Renal cortex interstitium (tissue), 11 donors: ENCODE measurements around the gene SCAPER. TPM values are rescaled to one million over a fixed set of nuclear protein-coding genes. Genes with fewer than 3 reads are reported as not detected.
"Not testable (repeated sequence)": the region's sequence is repeated elsewhere in the genome, so short reads cannot be mapped to it uniquely, and the experiment has no call there.

Experiments
- DNase-seq, 11 donors: peaks; one replicate each; pipeline ENCODE4 v3.0.0-alpha.2; 2013; ENCODE audit warnings: low read depth in 9 of 11, low spot score in 4 of 11; ENCODE audit errors: extremely low read depth in 1 of 11
- polyA plus RNA-seq, 3 donors: library from polyadenylated mRNA; unstranded; fragments of 120-200 nt; gene quantifications; one replicate each; pipeline ENCODE4 v1.2.1, GENCODE V29; 2013; ENCODE audit not compliant: insufficient read length in 3 of 3

The SCAPER gene
- polyA plus RNA-seq, 3 donors = 23.1 to 27.5 (median 27.1) TPM

DNA sequence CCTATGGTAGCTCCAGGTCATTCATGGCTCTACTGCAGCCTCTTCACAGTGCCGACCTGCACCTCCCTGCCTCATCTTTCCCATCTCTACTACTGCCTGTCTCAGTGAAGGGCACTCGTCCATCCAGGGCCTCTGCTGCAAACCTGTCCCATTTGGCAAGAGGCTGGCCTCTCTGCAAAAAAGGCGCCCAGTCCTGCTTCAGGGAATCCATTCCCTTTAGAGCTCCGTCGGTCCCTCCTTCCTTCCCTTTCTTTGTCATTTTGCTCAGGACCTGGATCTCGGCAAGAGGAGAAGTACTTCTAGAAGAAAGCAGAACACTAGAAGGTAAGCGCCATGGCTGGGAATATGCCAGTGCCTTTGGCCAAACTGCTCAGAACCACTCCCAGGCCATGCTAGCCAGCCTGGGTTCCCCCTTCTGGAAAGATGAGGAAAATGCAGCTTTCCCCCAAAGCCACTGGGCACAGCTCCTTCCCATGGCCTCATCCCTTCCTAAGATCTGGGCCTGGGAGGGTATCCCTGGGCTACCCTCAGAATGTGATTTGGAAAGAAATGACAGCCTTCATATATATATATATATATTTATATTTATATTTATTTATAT, 575.0 kb downstream of the SCAPER start:
- DNase-seq = peak in 1 of 11 donors; percentile 15

GRCh38 chr15:76328958-76329357, 576.2 kb downstream of the SCAPER start:
- no peak for DNase-seq

GRCh38 chr15:76328106-76328696, 576.9 kb downstream of the SCAPER start:
- no peak for DNase-seq

DNA sequence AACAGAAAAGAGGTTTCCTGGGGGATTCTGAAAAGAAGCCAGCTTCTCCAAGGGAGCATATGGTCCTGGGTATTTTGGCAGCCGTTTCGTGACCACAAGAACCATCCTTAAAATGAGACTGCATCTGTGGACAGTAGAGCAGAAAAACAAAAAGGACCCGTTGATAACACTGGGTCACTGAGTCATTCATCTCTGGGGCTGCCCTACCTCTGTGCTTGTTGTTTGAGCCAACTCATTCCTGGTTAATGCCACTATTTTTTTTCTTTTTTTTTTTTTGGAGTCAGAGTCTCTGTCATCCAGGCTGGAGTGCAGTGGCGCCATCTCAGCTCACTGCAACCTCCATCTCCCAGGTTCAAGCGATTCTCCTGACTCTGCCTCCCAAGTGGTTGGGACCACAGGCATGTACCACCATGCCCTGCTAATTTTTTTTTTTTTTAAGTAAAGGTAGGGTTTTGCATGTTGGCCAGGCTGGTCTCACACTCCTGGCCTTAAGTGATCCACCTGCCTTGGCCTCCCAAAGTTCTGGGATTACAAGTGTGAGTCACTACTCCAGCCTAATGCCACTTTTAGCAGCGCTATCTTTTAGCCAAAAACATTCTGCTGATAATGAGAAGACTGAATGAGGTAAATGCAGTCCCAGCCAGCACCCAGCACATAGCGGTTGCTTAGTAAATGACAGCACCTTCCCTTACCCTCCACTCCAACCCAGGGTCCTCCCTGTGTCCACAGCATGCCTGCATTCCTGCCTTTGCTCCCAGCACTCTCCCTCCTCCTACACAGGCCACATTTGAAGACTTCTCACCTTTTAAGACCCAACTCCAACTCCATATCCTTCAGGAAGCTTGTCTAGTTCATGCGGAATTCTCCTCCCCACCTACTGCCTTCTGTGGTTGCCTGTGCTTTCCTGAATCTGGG, 577.7 kb downstream of the SCAPER start:
- no peak for DNase-seq

DNA sequence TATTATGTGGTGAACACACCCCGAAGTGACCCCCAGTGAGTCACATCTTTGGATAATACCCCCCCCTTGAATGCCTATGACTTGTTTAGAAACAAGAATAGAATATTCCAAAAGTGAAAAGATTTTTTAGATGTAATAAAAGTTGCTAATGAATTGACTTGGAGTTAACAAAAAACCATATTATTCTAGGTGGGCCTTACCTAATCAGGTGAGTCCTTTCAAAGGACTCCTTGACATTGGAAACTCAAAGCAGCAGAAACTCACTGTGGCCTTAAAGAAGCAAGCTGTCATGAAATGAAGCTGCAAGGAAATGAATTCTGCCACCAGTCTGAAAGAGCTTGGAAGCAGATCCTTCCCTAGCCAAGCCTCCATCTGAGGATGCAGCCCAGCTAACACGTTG, 579.4 kb downstream of the SCAPER start:
- no peak for DNase-seq

DNA sequence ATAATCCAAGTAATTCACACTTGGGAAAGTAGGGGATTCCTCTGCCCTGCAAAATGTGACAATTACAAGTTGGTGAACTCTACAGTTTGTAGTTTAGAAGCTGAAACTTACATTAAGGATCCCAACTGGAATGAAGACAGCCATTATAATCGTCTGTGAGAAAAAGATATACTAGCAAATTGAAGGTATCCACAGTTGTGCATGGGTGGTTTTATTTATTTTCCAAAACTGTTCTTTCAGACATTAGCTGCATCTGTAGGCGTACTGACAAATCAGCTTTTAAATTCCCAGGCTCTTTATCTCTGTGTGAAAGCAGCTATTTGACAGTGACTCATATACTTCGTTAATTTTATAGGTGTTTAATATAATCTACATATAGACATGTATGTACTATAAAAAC, 581.1 kb downstream of the SCAPER start:
- DNase-seq = no peak

DNA sequence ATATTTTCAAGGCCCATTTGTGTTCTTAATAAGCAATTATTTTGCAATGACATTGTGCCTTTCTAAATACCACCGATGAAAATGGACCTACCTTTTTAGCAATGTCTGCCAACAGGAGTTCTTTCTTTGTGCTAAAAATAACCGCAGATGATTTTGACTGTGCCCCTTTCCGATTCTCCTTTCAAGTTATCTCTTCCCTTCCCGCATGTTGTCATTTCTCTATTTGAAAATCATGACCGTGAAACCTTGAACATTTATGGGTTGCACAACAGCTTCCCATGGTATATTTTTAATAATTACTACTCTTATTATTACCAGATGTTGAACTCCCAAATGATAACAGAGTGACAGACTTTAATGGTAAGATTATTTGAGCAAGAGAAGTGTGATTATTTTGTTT, 583.5 kb downstream of the SCAPER start:
- no peak for DNase-seq

- DNase-seq = no peak
Measured at GRCh38 chr15:76321171-76321570, 584.0 kb downstream of the SCAPER start.

DNA sequence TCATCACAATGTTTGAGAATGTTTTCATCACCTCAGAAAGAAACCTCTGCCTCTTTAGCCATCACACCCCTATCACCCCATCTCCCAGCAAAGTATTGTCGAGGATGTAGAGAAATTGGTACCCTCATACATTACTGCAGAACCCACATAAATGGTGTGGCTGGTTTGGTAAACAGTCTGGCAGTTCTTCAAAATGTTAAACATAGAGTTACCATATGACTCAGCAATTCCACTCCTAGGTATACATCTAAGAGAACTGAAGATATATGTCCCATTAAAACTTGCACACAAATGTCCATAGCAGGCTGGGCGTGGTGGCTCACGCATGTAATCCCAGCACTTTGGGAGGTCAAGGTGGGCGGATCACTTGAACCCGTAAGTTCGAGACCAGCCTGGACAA, 585.1 kb downstream of the SCAPER start:
- DNase-seq = no peak

- DNase-seq = no peak
Measured at GRCh38 chr15:76313731-76314130, 591.4 kb downstream of the SCAPER start.

DNA sequence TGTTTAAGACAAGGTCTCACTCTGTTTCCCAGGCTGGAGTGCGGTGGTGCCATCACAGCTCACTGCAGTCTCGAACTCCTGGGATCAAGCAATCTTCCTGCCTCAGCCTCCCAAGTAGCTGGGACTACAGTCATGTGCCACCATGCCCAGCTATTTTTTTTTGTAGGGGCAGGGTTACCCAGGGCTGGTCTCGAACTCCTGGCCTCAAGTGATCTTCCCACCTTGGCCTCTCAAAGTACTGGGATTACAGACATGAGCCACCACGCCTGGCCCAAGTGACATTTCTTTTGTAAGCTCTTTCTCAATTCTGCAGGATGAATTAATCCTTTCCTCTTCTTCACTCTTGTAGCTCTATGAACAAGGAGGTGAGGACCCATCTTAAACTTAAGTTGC, 592.0 kb downstream of the SCAPER start:
- DNase-seq = not testable (repeated sequence)

DNA sequence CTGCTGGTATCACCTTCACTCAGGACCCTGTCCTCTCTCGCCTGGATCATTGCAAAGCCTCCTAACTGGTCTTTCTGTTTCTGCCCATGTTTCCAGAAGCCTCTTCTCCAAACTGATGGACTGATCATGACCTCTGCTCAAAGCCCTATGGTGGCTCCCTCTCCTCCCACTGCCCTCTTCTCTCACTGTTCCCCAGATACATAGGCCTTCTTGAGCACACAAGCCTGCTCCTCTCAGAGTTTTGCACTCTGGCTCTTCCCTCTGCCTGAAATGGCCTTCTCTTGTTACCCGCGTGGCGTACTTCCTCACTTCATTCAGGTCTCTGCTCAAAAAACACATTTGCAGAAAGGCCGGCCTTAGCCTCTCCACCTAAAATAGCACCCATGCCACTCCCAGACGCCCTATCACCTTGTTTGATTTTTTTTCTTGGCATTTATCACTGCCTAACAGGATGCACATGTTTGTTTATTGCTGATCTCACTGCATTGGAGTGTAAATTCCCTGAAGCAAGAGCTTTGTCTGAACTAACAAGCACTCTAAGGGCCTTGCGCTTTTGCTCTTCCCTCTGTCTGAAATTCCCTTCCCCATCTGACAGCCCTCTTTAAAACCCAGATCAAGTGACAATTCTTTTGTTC, 592.5 kb downstream of the SCAPER start:
- DNase-seq = no peak

GRCh38 chr15:76311100-76311953, 593.8 kb downstream of the SCAPER start, which contains the start of gene ETFA:
ETFA (minus strand) TSS chr15:76311469; CDS start chr15:76311388, 81 bp downstream.
- peak; percentile 84 to 95 (median 93) for DNase-seq

DNA sequence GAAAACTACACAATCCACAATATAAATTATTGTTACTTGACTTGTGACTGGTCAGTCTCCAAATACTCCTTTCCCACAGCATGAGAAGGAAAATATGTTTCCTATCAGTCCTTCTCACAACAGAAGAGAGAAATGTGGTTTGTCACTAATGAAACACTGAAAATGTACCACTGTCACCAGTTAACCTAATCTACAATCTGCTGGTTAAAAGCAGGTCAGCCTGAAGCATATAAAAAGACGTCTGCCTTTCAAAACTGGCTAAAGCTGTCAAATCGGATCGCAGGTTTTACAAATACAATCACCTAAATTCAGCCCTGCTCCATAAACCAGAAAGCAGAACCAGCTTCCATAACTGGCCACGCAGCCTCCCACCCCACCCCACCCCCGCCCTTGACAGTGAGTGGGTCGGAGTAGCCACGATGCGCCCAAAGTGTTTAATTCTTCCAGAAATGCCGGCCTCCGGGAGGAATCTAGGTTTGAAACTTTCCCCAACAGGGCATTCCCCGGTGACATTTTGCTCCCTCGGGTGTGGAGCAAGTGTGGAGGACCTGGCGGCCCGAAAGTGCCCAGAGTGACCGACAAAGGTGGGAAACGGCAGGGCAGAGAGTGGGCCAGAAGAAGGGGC, 594.6 kb downstream of the SCAPER start:
- peak in 3 of 11 donors; percentile 22 to 30 (median 28) for DNase-seq

GRCh38 chr15:76309601-76310330, 595.4 kb downstream of the SCAPER start:
- DNase-seq = no peak

- DNase-seq = no peak
Measured at GRCh38 chr15:76303909-76304308, 601.2 kb downstream of the SCAPER start.

GRCh38 chr15:76299786-76300185, 605.4 kb downstream of the SCAPER start:
- DNase-seq = no peak

GRCh38 chr15:76298986-76299385, 606.2 kb downstream of the SCAPER start:
- DNase-seq = no peak
